Liver (tissue), 3 donors: ENCODE measurements around the gene OR10T2.

Source experiments
- EGR1 ChIP-seq, 2 donors: IDR thresholded peaks; 2 replicates each; pipeline ENCODE4 v1.6.1; 2016 to 2018; ENCODE audit warnings: antibody characterized with exemption in 2 of 2, low read depth in 2 of 2
- HNF4G ChIP-seq: IDR thresholded peaks from 2 replicates; pipeline ENCODE4 v1.6.1; 2016; ENCODE audit warnings: antibody characterized with exemption
- TF ChIP-seq, protein P1 (sequence below): fragments of 150-350 bp; IDR thresholded peaks from 2 replicates; pipeline ENCODE4 v1.5.1; 2017; ENCODE audit warnings: improper control_type of control experiment, low read depth, low read length; ENCODE audit not compliant: missing input control
- TF ChIP-seq, protein P2 (sequence below): IDR thresholded peaks from 2 replicates; pipeline ENCODE4 v1.6.1; 2016; ENCODE audit warnings: antibody characterized with exemption
- donor health status: healthy.
- donor health status: healthy.

GRCh38 chr1:158400871-158401270 is 1.6 kb upstream of the OR10T2 start:
- TF ChIP-seq, protein P1, sequence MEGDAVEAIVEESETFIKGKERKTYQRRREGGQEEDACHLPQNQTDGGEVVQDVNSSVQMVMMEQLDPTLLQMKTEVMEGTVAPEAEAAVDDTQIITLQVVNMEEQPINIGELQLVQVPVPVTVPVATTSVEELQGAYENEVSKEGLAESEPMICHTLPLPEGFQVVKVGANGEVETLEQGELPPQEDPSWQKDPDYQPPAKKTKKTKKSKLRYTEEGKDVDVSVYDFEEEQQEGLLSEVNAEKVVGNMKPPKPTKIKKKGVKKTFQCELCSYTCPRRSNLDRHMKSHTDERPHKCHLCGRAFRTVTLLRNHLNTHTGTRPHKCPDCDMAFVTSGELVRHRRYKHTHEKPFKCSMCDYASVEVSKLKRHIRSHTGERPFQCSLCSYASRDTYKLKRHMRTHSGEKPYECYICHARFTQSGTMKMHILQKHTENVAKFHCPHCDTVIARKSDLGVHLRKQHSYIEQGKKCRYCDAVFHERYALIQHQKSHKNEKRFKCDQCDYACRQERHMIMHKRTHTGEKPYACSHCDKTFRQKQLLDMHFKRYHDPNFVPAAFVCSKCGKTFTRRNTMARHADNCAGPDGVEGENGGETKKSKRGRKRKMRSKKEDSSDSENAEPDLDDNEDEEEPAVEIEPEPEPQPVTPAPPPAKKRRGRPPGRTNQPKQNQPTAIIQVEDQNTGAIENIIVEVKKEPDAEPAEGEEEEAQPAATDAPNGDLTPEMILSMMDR = no peak
- no peak for TF ChIP-seq HNF4G
- TF ChIP-seq EGR1 (IDR thresholded peaks at IDR 0.05; ENCODE audit: low read depth in 2 of 2) = no peak
- TF ChIP-seq, protein P2, sequence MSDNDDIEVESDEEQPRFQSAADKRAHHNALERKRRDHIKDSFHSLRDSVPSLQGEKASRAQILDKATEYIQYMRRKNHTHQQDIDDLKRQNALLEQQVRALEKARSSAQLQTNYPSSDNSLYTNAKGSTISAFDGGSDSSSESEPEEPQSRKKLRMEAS = no peak
